HCT116 (cell line): ENCODE data around the gene LRRC32. TPM values are rescaled to one million over a fixed set of nuclear protein-coding genes. Genes with fewer than 3 reads are reported as not detected.

Source experiments
- ATAC-seq: fragments of 200-7000 bp; cut with Tn5 transposase; 2 replicates; pipeline ENCODE4 v1.9.1; 2020; ENCODE audit warnings: mild to moderate bottlenecking, moderate library complexity
- BruUV-seq: library from RNA; stranded (reverse); fragments of 400-500 nt; replicated peaks from 2 replicates; lab custom pipeline; 2021; lab: Mats Ljungman, UMichigan
- CTCF ChIA-PET: fragments of 300-600 bp; sonication (Branson Sonifier 250); formaldehyde crosslinking; loops from one replicate; lab custom pipeline; 2021; ENCODE audit warnings: antibody characterized with exemption; lab: Charles Lee
- POLR2A ChIA-PET: fragments of 300-600, 350-600 bp; sonication (Branson Sonifier 250); formaldehyde crosslinking; loops from one replicate; lab custom pipeline; 2021; ENCODE audit warnings: antibody characterized with exemption; lab: Charles Lee
- RAD21 ChIA-PET, 2 experiments: fragments of 300-600 bp; sonication (Branson Sonifier 250); formaldehyde crosslinking; loops; one replicate each; lab custom pipeline; 2023; ENCODE audit warnings: low total read pairs in 2 of 2; ENCODE audit not compliant: uncharacterized antibody in 2 of 2, unreplicated experiment in 2 of 2, low non-redundant PET in 1 of 2; lab: Charles Lee
- DNase-seq: peaks from one replicate; pipeline ENCODE4 v3.0.0-alpha.2; 2010; ENCODE audit warnings: low read depth, low spot score
- H2AFZ ChIP-seq: fragments of 200-600 bp; shearing (Covaris generic), sonication (generic); 2 replicates; pipeline ENCODE4 v1.6.1; 2017; ENCODE audit warnings: low read depth, mixed run types, mixed read lengths, antibody characterized with exemption, low read length; ENCODE audit not compliant: poor library complexity, severe bottlenecking
- H3K27ac ChIP-seq: 2 replicates; pipeline ENCODE4 v1.5.1; 2012; ENCODE audit warnings: low read depth, low read length
- H3K27me3 ChIP-seq: fragments of 200-600 bp; sonication (generic); 2 replicates; pipeline ENCODE4 v1.6.1; 2016; ENCODE audit warnings: mixed run types, low read length, mixed read lengths; ENCODE audit not compliant: insufficient read depth
- H3K36me3 ChIP-seq, 2 experiments: fragments of 200-500 bp in 1 of 2; fragments of 200-600 bp in 1 of 2; sonication (Bioruptor generic) in 1 of 2; sonication (generic) in 1 of 2; 2 replicates each; pipeline versions ENCODE4 v1.5.1 to v1.6.1; 2014 to 2016; ENCODE audit warnings: low read length in 2 of 2, inconsistent platforms in 1 of 2, mixed read lengths in 1 of 2, mixed run types in 1 of 2; ENCODE audit not compliant: insufficient read depth in 2 of 2, control insufficient read depth in 1 of 2
- H3K4me1 ChIP-seq, 2 experiments: fragments of 200-600 bp in 1 of 2; sonication (generic) in 1 of 2; 2 replicates each; pipeline versions ENCODE4 v1.5.1 to v1.6.1; 2012 to 2017; ENCODE audit warnings: low read length in 2 of 2, inconsistent platforms in 1 of 2, mild to moderate bottlenecking in 1 of 2, mixed read lengths in 1 of 2, mixed run types in 1 of 2, moderate library complexity in 1 of 2; ENCODE audit not compliant: insufficient read depth in 2 of 2, control insufficient read depth in 1 of 2
- H3K4me2 ChIP-seq: fragments of 200-600 bp; sonication (generic); 2 replicates; pipeline ENCODE4 v1.6.1; 2017; ENCODE audit warnings: mixed run types, low read length, mixed read lengths
- H3K4me3 ChIP-seq, 2 experiments: fragments of 200-600 bp in 1 of 2; sonication (generic) in 1 of 2; replicated peaks in 1 of 2; 2 replicates each; pipeline ENCODE4 v1.5.1; 2011 to 2016; ENCODE audit warnings: low read length in 2 of 2, control low read depth in 1 of 2, low read depth in 1 of 2, mild to moderate bottlenecking in 1 of 2, mixed read lengths in 1 of 2, mixed run types in 1 of 2
- H3K79me2 ChIP-seq: fragments of 200-600 bp; sonication (generic); 2 replicates; pipeline ENCODE4 v1.6.1; 2017; ENCODE audit warnings: mild to moderate bottlenecking, mixed run types, low read length, moderate library complexity, mixed read lengths; ENCODE audit not compliant: insufficient read depth
- H3K9ac ChIP-seq: fragments of 200-600 bp; sonication (generic); 2 replicates; pipeline ENCODE4 v1.6.1; 2016; ENCODE audit warnings: low read length, mixed read lengths
- H3K9me2 ChIP-seq: fragments of 200-600 bp; sonication (generic), shearing (Covaris generic); 2 replicates; pipeline ENCODE4 v1.6.1; 2017; ENCODE audit warnings: mixed run types, mild to moderate bottlenecking, moderate library complexity; ENCODE audit not compliant: insufficient read depth
- H3K9me3 ChIP-seq, 2 experiments: fragments of 200-500 bp in 1 of 2; fragments of 200-600 bp in 1 of 2; sonication (Bioruptor generic) in 1 of 2; sonication (generic) in 1 of 2; 2 replicates each; pipeline ENCODE4 v1.6.1; 2014 to 2017; ENCODE audit warnings: low read length in 2 of 2, mixed read lengths in 2 of 2, inconsistent platforms in 1 of 2, low read depth in 1 of 2, mild to moderate bottlenecking in 1 of 2, mixed run types in 1 of 2, moderate library complexity in 1 of 2; ENCODE audit not compliant: control insufficient read depth in 1 of 2, insufficient read depth in 1 of 2
- H4K20me1 ChIP-seq: fragments of 200-600 bp; sonication (generic), shearing (Covaris generic); 2 replicates; pipeline ENCODE4 v1.6.1; 2017; ENCODE audit warnings: mixed run types, mild to moderate bottlenecking, moderate library complexity; ENCODE audit not compliant: insufficient read depth
- CEBPB ChIP-seq: IDR thresholded peaks from 2 replicates; pipeline ENCODE4 v1.6.1; 2012; ENCODE audit warnings: low read depth
- CTCF ChIP-seq, 3 experiments: fragments of 200-600 bp in 1 of 3; sonication (generic) in 1 of 3; IDR thresholded peaks in 2 of 3; conservative IDR thresholded peaks in 1 of 3; 2 replicates each; pipeline ENCODE4 v1.5.1; 2012 to 2017; ENCODE audit warnings: low read depth in 2 of 3, low read length in 2 of 3, antibody characterized with exemption in 1 of 3, borderline replicate concordance in 1 of 3, control low read depth in 1 of 3, mild to moderate bottlenecking in 1 of 3, mixed read lengths in 1 of 3, mixed run types in 1 of 3, moderate library complexity in 1 of 3; ENCODE audit not compliant: insufficient read depth in 1 of 3
- ELF1 ChIP-seq: IDR thresholded peaks from 2 replicates; pipeline ENCODE4 v1.6.1; 2012; ENCODE audit warnings: low read depth, borderline replicate concordance
- EZH2 ChIP-seq: fragments of 200-600 bp; sonication (generic); IDR thresholded peaks from 2 replicates; pipeline ENCODE4 v1.6.1; 2017; ENCODE audit warnings: antibody characterized with exemption, mixed run types
- EZH2phosphoT487 ChIP-seq: fragments of 200-600 bp; IDR thresholded peaks from 2 replicates; pipeline ENCODE4 v1.6.1; 2018; ENCODE audit warnings: antibody characterized with exemption, borderline replicate concordance
- FOSL1 ChIP-seq: IDR thresholded peaks from 2 replicates; pipeline ENCODE4 v1.6.1; 2012; ENCODE audit warnings: low read depth
- JUND ChIP-seq: IDR thresholded peaks from 2 replicates; pipeline ENCODE4 v1.6.1; 2012
- POLR2AphosphoS5 ChIP-seq: IDR thresholded peaks from 2 replicates; pipeline ENCODE4 v1.6.1; 2011; ENCODE audit warnings: mild to moderate bottlenecking, low read depth, low read length, moderate library complexity
- RAD21 ChIP-seq: IDR thresholded peaks from 2 replicates; pipeline ENCODE4 v1.6.1; 2012; ENCODE audit warnings: low read depth, mild to moderate bottlenecking
- SIN3A ChIP-seq: IDR thresholded peaks from 2 replicates; pipeline ENCODE4 v1.6.1; 2012; ENCODE audit warnings: low read depth
- SP1 ChIP-seq: IDR thresholded peaks from 2 replicates; pipeline ENCODE4 v1.6.1; 2012; ENCODE audit warnings: low read depth
- TCF7L2 ChIP-seq: IDR thresholded peaks from 2 replicates; pipeline ENCODE4 v1.7.0; 2011; ENCODE audit warnings: borderline replicate concordance, inconsistent platforms; ENCODE audit not compliant: insufficient read depth, insufficient read length; ENCODE audit errors: extremely low read depth
- YY1 ChIP-seq: IDR thresholded peaks from 2 replicates; pipeline ENCODE4 v1.6.1; 2011; ENCODE audit warnings: low read length, low read depth, moderate library complexity, mild to moderate bottlenecking; ENCODE audit not compliant: insufficient replicate concordance; ENCODE audit errors: extremely low read depth
- ZFX ChIP-seq: fragments of 450-650 bp; IDR thresholded peaks from 2 replicates; pipeline ENCODE4 v1.6.1; 2017
- ZNF274 ChIP-seq: fragments of 200-500 bp; sonication (Bioruptor generic); IDR thresholded peaks from 2 replicates; pipeline ENCODE4 v1.6.1; 2014; ENCODE audit warnings: mild to moderate bottlenecking, low read depth, low read length, inconsistent platforms
- intact Hi-C: fragments of 100-400 bp; cut with micrococcal nuclease; formaldehyde crosslinking; loops from 2 replicates; pipeline ENCODE4 v1.10.0; 2022
- total RNA-seq: library from RNA; stranded (reverse); gene quantifications from one replicate; pipeline ENCODE4 v1.2.1, GENCODE V29; 2021; ENCODE audit not compliant: unreplicated experiment
- TF ChIP-seq, protein P1 (sequence below): IDR thresholded peaks from 2 replicates; pipeline ENCODE4 v1.6.1; 2011; ENCODE audit warnings: mild to moderate bottlenecking, low read length, moderate library complexity; ENCODE audit not compliant: insufficient replicate concordance; ENCODE audit errors: extremely low read depth
- TF ChIP-seq, protein P2 (sequence below): IDR thresholded peaks from 2 replicates; pipeline ENCODE4 v1.6.1; 2012
- TF ChIP-seq, protein P3 (sequence below): IDR thresholded peaks from 2 replicates; pipeline ENCODE4 v1.6.1; 2012; ENCODE audit warnings: low read depth

Gene LRRC32
- total RNA-seq, 1 experiment from 2014 or later: 0.54 TPM

DNA sequence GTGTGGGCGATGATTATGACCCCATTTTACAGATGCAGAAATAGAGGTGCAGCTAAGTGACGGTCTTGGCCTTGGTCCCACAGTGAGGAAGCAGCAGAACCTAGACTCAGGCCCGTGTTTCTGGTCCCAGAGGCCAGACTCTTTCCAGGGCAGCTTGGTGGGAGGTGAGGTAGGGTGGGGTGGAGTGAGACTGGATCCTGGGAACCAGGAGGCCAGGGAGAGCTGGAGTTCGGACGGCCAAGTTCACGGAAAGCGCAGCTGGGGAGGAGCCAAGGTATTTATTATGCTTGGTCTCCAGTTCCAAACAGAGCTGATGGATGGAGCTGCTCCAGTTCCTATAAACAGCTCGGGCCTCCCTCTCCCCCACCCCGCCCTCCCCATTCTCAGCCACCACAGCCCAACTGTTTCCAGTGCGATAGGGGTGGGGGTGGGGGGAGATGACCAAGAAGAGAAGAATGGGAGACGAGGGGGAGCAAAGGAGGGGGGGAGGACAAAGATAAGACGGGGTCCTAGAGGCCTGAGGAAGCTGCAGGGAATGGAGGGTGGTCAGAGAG, 16.2 kb downstream of the LRRC32 start:
- no peak for ATAC-seq
- POLR2A ChIA-PET: no interaction called here

More for the DNA sequence above, 16.2 kb downstream of the LRRC32 start:
- Histone ChIP-seq H3K36me3 (no peaks in the 10 kb centered on the region), H3K4me2 (no peak overlapping the region), H4K20me1 (no peaks in the 10 kb centered on the region), H3K4me1 (peaks cover 0 to 5% of the 10 kb centered on the region in 2 experiments; a peak in 2 of 4 replicates)
- no TSS peak for BruUV-seq
- TF ChIP-seq RAD21 (no peak), EZH2 (no peak), ZFX (no peak), ZNF274 (no peak), YY1 (no peak), TCF7L2 (no peak), SP1 (no peak), EZH2phosphoT487 (no peak), JUND (no peak), FOSL1 (no peak), CEBPB (no peak), POLR2AphosphoS5 (no peak), CTCF (IDR thresholded peaks at IDR 0.05 in 2 of 3, conservative IDR thresholded peaks at IDR 0.05 in 1 of 3; ENCODE audit: borderline replicate concordance in 1 of 3, insufficient read depth in 1 of 3, low read depth in 2 of 3, low read length in 2 of 3) (no peak), ELF1 (no peak), SIN3A (no peak)
- TF ChIP-seq, protein P1, sequence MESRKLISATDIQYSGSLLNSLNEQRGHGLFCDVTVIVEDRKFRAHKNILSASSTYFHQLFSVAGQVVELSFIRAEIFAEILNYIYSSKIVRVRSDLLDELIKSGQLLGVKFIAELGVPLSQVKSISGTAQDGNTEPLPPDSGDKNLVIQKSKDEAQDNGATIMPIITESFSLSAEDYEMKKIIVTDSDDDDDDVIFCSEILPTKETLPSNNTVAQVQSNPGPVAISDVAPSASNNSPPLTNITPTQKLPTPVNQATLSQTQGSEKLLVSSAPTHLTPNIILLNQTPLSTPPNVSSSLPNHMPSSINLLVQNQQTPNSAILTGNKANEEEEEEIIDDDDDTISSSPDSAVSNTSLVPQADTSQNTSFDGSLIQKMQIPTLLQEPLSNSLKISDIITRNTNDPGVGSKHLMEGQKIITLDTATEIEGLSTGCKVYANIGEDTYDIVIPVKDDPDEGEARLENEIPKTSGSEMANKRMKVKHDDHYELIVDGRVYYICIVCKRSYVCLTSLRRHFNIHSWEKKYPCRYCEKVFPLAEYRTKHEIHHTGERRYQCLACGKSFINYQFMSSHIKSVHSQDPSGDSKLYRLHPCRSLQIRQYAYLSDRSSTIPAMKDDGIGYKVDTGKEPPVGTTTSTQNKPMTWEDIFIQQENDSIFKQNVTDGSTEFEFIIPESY: no peak
- TF ChIP-seq, protein P2, sequence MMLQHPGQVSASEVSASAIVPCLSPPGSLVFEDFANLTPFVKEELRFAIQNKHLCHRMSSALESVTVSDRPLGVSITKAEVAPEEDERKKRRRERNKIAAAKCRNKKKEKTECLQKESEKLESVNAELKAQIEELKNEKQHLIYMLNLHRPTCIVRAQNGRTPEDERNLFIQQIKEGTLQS: no peak
- TF ChIP-seq, protein P3, sequence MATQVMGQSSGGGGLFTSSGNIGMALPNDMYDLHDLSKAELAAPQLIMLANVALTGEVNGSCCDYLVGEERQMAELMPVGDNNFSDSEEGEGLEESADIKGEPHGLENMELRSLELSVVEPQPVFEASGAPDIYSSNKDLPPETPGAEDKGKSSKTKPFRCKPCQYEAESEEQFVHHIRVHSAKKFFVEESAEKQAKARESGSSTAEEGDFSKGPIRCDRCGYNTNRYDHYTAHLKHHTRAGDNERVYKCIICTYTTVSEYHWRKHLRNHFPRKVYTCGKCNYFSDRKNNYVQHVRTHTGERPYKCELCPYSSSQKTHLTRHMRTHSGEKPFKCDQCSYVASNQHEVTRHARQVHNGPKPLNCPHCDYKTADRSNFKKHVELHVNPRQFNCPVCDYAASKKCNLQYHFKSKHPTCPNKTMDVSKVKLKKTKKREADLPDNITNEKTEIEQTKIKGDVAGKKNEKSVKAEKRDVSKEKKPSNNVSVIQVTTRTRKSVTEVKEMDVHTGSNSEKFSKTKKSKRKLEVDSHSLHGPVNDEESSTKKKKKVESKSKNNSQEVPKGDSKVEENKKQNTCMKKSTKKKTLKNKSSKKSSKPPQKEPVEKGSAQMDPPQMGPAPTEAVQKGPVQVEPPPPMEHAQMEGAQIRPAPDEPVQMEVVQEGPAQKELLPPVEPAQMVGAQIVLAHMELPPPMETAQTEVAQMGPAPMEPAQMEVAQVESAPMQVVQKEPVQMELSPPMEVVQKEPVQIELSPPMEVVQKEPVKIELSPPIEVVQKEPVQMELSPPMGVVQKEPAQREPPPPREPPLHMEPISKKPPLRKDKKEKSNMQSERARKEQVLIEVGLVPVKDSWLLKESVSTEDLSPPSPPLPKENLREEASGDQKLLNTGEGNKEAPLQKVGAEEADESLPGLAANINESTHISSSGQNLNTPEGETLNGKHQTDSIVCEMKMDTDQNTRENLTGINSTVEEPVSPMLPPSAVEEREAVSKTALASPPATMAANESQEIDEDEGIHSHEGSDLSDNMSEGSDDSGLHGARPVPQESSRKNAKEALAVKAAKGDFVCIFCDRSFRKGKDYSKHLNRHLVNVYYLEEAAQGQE: no peak
- TF ChIP-seq, all 23 proteins: peak for 0
- RAD21 ChIA-PET: no interaction called here
- Histone ChIP-seq H3K9me2 (no peaks in the 10 kb centered on the region), H3K9ac (no peak overlapping the region), H3K27ac (no peak overlapping the region), H2AFZ (no peak overlapping the region), H3K9me3 (no peaks in the 10 kb centered on the region), H3K27me3 (no peaks in the 10 kb centered on the region), H3K4me3 (no peak overlapping the region), H3K79me2 (no peaks in the 10 kb centered on the region)
- DNase-seq: no peak
- intact Hi-C loops: no loop called here
- CTCF ChIA-PET: interaction anchor here (0.7 kb wide), 1 partner anchor 28 kb away, joined by 3 read pairs; no protein-coding TSS in a partner anchor
